T-cell (primary cell): ENCODE results near the gene C17orf75. TPM values are rescaled to one million over a fixed set of nuclear protein-coding genes. Genes with fewer than 3 reads are reported as not detected.

Experiments used
- ATAC-seq, 4 experiments: fragments of 200-7000 bp in 3 of 4; fragments of 150-1000 bp in 1 of 4; cut with Tn5 transposase; replicated peaks in 1 of 4; 1 replicate in 3 of 4; 2 replicates in 1 of 4; pipeline ENCODE4 v1.10.0; 2021; ENCODE audit warnings: moderate library complexity in 3 of 4, mild to moderate bottlenecking in 2 of 4, moderate number of reproducible peaks in 1 of 4
- CTCF ChIA-PET, 2 donors: fragments of 300-600 bp; sonication (Branson Sonifier 250); formaldehyde crosslinking; loops; one replicate each; lab custom pipeline; 2022; ENCODE audit warnings: antibody characterized with exemption in 2 of 2; lab: Charles Lee
- POLR2A ChIA-PET, 2 donors: fragments of 300-600 bp; sonication (Branson Sonifier 250); formaldehyde crosslinking; loops; one replicate each; lab custom pipeline; 2022; ENCODE audit warnings: antibody characterized with exemption in 2 of 2; lab: Charles Lee
- DNase-seq, 35 experiments: peaks; one replicate each; pipeline versions ENCODE4 v3.0.0 to v3.0.0-alpha.2; 2013 to 2023
- H3K27ac ChIP-seq: one replicate; pipeline ENCODE4 v1.5.1; 2013; ENCODE audit warnings: low read length
- H3K27me3 ChIP-seq, 2 experiments: replicated peaks in 1 of 2; 1 replicate in 1 of 2; 2 replicates in 1 of 2; pipeline versions ENCODE4 v1.6.1 to v1.7.0; 2013; ENCODE audit warnings: low read length in 1 of 2, mixed read lengths in 1 of 2; ENCODE audit not compliant: control insufficient read depth in 2 of 2, insufficient read depth in 2 of 2; ENCODE audit errors: extremely low read depth in 1 of 2
- H3K36me3 ChIP-seq, 2 donors: 1 replicate in 1 of 2; 2 replicates in 1 of 2; pipeline versions ENCODE4 v1.6.1 to v1.7.0; 2013; ENCODE audit warnings: low read length in 1 of 2; ENCODE audit not compliant: control insufficient read depth in 2 of 2, insufficient read depth in 1 of 2; ENCODE audit errors: extremely low read depth in 1 of 2
- H3K4me1 ChIP-seq, 2 experiments: 1 replicate in 1 of 2; 2 replicates in 1 of 2; pipeline versions ENCODE4 v1.6.1 to v1.7.0; 2013; ENCODE audit warnings: low read length in 2 of 2, mixed read lengths in 1 of 2; ENCODE audit not compliant: insufficient read depth in 2 of 2, control insufficient read depth in 1 of 2; ENCODE audit errors: extremely low read depth in 1 of 2
- H3K4me3 ChIP-seq, 2 donors: 1 replicate in 1 of 2; 2 replicates in 1 of 2; pipeline versions ENCODE4 v1.5.1 to v1.7.0; 2013; ENCODE audit warnings: mild to moderate bottlenecking in 2 of 2, low read length in 1 of 2, moderate library complexity in 1 of 2; ENCODE audit not compliant: control insufficient read depth in 1 of 2; ENCODE audit errors: extremely low read depth in 1 of 2
- H3K9me3 ChIP-seq: 2 replicates; pipeline ENCODE4 v1.7.0; 2013
- H3K27ac Mint-ChIP-seq, 2 donors: one replicate each; pipeline ENCODE4 v1.8.0; 2020 to 2021; ENCODE audit warnings: mild to moderate bottlenecking in 2 of 2, mixed read lengths in 2 of 2
- H3K27me3 Mint-ChIP-seq, 2 donors: one replicate each; pipeline ENCODE4 v1.8.0; 2021 to 2022; ENCODE audit warnings: mixed read lengths in 2 of 2
- H3K36me3 Mint-ChIP-seq: one replicate; pipeline ENCODE4 v1.8.0; 2021; ENCODE audit warnings: mixed read lengths
- H3K4me1 Mint-ChIP-seq, 3 donors: one replicate each; pipeline ENCODE4 v1.8.0; 2020 to 2022; ENCODE audit warnings: mixed read lengths in 3 of 3, mild to moderate bottlenecking in 1 of 3
- H3K4me3 Mint-ChIP-seq, 3 donors: one replicate each; pipeline ENCODE4 v1.8.0; 2020 to 2022; ENCODE audit warnings: mild to moderate bottlenecking in 3 of 3, mixed read lengths in 3 of 3, moderate library complexity in 3 of 3
- H3K9me3 Mint-ChIP-seq, 3 donors: one replicate each; pipeline ENCODE4 v1.8.0; 2020 to 2022; ENCODE audit warnings: mixed read lengths in 3 of 3
- WGBS: methylation state at CpG from one replicate; pipeline ENCODE4 v1.1.5; 2013; ENCODE audit warnings: missing lambda C conversion rate; ENCODE audit not compliant: insufficient coverage; 5-methylcytosine and 5-hydroxymethylcytosine counted together
- total RNA-seq, 35 experiments: library from RNA in 6 of 35; stranded (reverse) in 6 of 35; fragments of 120-200 nt in 1 of 35; gene quantifications; one replicate each; pipeline versions ENCODE4 v1.2.1 to v1.2.4 and lab custom pipeline; 2013 to 2026

C17orf75 gene
- total RNA-seq, 5 donors from 2014 or later (not counting 1 experiment from before 2014, with no cell fraction given) = 12.2 to 22.0 (median 17.6) TPM

- ATAC-seq (no peak), DNase-seq (no peak)
- Histone ChIP-seq H3K36me3 (no peaks in the 10 kb centered on the region), H3K27me3 (peaks cover 0 to 5% of the 10 kb centered on the region in 2 experiments), H3K4me3 (no peak overlapping the region), H3K4me1 (no peaks in the 10 kb centered on the region), H3K9me3 (no peaks in the 10 kb centered on the region), H3K27ac (no peak overlapping the region)
- no peaks in the 10 kb centered on the region for H3K36me3 Mint-ChIP-seq
- H3K4me1 Mint-ChIP-seq = no peaks in the 10 kb centered on the region
- 40% methylated on average over 1 of the region's 4 CpGs for WGBS
- H3K27ac Mint-ChIP-seq = no peak overlapping the region
- H3K9me3 Mint-ChIP-seq = no peaks in the 10 kb centered on the region
- POLR2A ChIA-PET = no interaction called here
- CTCF ChIA-PET = no interaction called here
- H3K27me3 Mint-ChIP-seq = no peaks in the 10 kb centered on the region
- H3K4me3 Mint-ChIP-seq = no peak overlapping the region
Measured at GRCh38 chr17:32307658-32308057, 34.3 kb downstream of the C17orf75 start.

GRCh38 chr17:32305049-32305448 is 36.9 kb downstream of the C17orf75 start:
- WGBS = 82% methylated on average over 9 of the region's 9 CpGs
- DNase-seq = no peak

GRCh38 chr17:32303781-32304288 is 38.1 kb downstream of the C17orf75 start:
- POLR2A ChIA-PET = no interaction called here
- ATAC-seq = no peak
- no peaks in the 10 kb centered on the region for H3K36me3 Mint-ChIP-seq
- 83% methylated on average over 1 of the region's 2 CpGs for WGBS
- H3K27me3 Mint-ChIP-seq = no peaks in the 10 kb centered on the region
- Histone ChIP-seq H3K27ac (no peak overlapping the region), H3K4me1 (no peaks in the 10 kb centered on the region), H3K9me3 (no peaks in the 10 kb centered on the region), H3K27me3 (peaks cover 0 to 5% of the 10 kb centered on the region in 2 experiments), H3K4me3 (no peak overlapping the region), H3K36me3 (no peaks in the 10 kb centered on the region)
- DNase-seq = no peak
- CTCF ChIA-PET = no interaction called here
- H3K4me1 Mint-ChIP-seq = no peaks in the 10 kb centered on the region
- H3K4me3 Mint-ChIP-seq = no peak overlapping the region
- H3K9me3 Mint-ChIP-seq = no peaks in the 10 kb centered on the region
- H3K27ac Mint-ChIP-seq = no peak overlapping the region

More at GRCh38 chr17:32305049-32305448, 36.9 kb downstream of the C17orf75 start:
- Mint-ChIP-seq H3K9me3 (no peaks in the 10 kb centered on the region), H3K27ac (no peak overlapping the region), H3K36me3 (no peaks in the 10 kb centered on the region), H3K4me3 (no peak overlapping the region), H3K27me3 (no peaks in the 10 kb centered on the region), H3K4me1 (no peaks in the 10 kb centered on the region)
- no peak overlapping the region for H3K4me3 ChIP-seq
- H3K9me3 ChIP-seq = no peaks in the 10 kb centered on the region
- no peaks in the 10 kb centered on the region for H3K36me3 ChIP-seq
- H3K4me1 ChIP-seq = no peaks in the 10 kb centered on the region
- POLR2A ChIA-PET = no interaction called here
- ATAC-seq = no peak
- H3K27ac ChIP-seq = no peak overlapping the region
- peaks cover 0 to 5% of the 10 kb centered on the region in 2 experiments for H3K27me3 ChIP-seq
- CTCF ChIA-PET = no interaction called here

- POLR2A ChIA-PET = no interaction called here
- no peak overlapping the region for H3K27ac ChIP-seq
- no peaks in the 10 kb centered on the region for H3K9me3 ChIP-seq
- H3K36me3 ChIP-seq = no peaks in the 10 kb centered on the region
- no peak for DNase-seq
- H3K4me1 Mint-ChIP-seq = no peaks in the 10 kb centered on the region
- H3K36me3 Mint-ChIP-seq = no peaks in the 10 kb centered on the region
- H3K27me3 Mint-ChIP-seq = no peaks in the 10 kb centered on the region
- no peak overlapping the region for H3K27ac Mint-ChIP-seq
- H3K4me1 ChIP-seq = no peaks in the 10 kb centered on the region
- 85% methylated on average over 6 of the region's 10 CpGs for WGBS
- no peak for ATAC-seq
- H3K4me3 ChIP-seq = no peak overlapping the region
- CTCF ChIA-PET = no interaction called here
- peaks cover 0 to 5% of the 10 kb centered on the region in 2 experiments for H3K27me3 ChIP-seq
- no peaks in the 10 kb centered on the region for H3K9me3 Mint-ChIP-seq
- H3K4me3 Mint-ChIP-seq = no peak overlapping the region
Measured at GRCh38 chr17:32302860-32303649, 38.9 kb downstream of the C17orf75 start.

- H3K4me3 ChIP-seq = no peak overlapping the region
- H3K4me1 ChIP-seq = no peaks in the 10 kb centered on the region
- no peaks in the 10 kb centered on the region for H3K36me3 ChIP-seq
- ATAC-seq (no peak), DNase-seq (no peak)
- H3K4me1 Mint-ChIP-seq = no peaks in the 10 kb centered on the region
- no peak overlapping the region for H3K27ac ChIP-seq
- H3K27me3 ChIP-seq = peaks cover 0 to 3% of the 10 kb centered on the region in 2 experiments
- H3K36me3 Mint-ChIP-seq = no peaks in the 10 kb centered on the region
- ChIA-PET CTCF (no interaction called here), POLR2A (no interaction called here)
- no peaks in the 10 kb centered on the region for H3K9me3 ChIP-seq
- no peaks in the 10 kb centered on the region for H3K9me3 Mint-ChIP-seq
- no peak overlapping the region for H3K4me3 Mint-ChIP-seq
- H3K27ac Mint-ChIP-seq = no peak overlapping the region
- WGBS = 60% methylated on average over 1 of the region's 4 CpGs
- no peaks in the 10 kb centered on the region for H3K27me3 Mint-ChIP-seq
Measured at GRCh38 chr17:32302037-32302436, 39.9 kb downstream of the C17orf75 start.

- ATAC-seq (no peak), DNase-seq (no peak)
- POLR2A ChIA-PET = no interaction called here
- Histone ChIP-seq H3K4me3 (no peak overlapping the region), H3K27me3 (peaks cover 0 to 9% of the 10 kb centered on the region in 2 experiments), H3K27ac (no peak overlapping the region), H3K4me1 (no peaks in the 10 kb centered on the region), H3K36me3 (no peaks in the 10 kb centered on the region), H3K9me3 (no peaks in the 10 kb centered on the region)
- 88% methylated on average over 4 of the region's 7 CpGs for WGBS
- H3K4me1 Mint-ChIP-seq = no peaks in the 10 kb centered on the region
- CTCF ChIA-PET = no interaction called here
- no peak overlapping the region for H3K4me3 Mint-ChIP-seq
- H3K27me3 Mint-ChIP-seq = no peaks in the 10 kb centered on the region
- H3K36me3 Mint-ChIP-seq = no peaks in the 10 kb centered on the region
- no peak overlapping the region for H3K27ac Mint-ChIP-seq
- no peaks in the 10 kb centered on the region for H3K9me3 Mint-ChIP-seq
Measured at GRCh38 chr17:32299580-32300164, 42.3 kb downstream of the C17orf75 start.
